ENCODE measurements around the gene TMED7. TPM values are rescaled to one million over a fixed set of nuclear protein-coding genes. Genes with fewer than 3 reads are reported as not detected.

Gene TMED7
- total RNA-seq, 1 donor = 151 TPM

DNA sequence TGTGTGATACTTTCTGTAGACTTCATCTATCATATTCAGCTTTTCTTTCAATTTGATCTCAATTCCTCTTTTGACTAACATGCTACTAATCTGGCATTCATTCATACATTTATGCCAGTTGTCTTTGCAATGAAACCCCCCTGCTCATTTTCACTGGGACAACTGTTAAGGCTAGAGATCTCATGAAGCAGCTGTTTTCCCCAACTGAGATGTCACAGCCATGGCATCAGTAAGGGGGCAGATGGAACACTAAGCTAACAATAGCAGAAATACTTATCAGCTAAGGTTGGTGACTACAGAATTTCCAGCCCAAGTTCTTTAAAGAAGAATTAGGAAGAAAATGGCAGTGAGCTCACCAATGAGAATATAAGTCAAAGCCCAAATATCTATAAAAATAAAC lies 9.4 kb downstream of the TMED7 start:
- H3K27me3 ChIP-seq (ENCODE audit: insufficient read depth, low read length) = no peaks in the 10 kb centered on the region
- H3K9me3 ChIP-seq (ENCODE audit: low read depth, low read length) = no peaks in the 10 kb centered on the region
- H3K4me1 ChIP-seq (ENCODE audit: insufficient read depth, low read length) = no peaks in the 10 kb centered on the region
- no peak overlapping the region for H3K4me3 ChIP-seq (ENCODE audit: insufficient read depth, low read length)
- H3K27ac ChIP-seq (ENCODE audit: low read depth, low read length) = no peak overlapping the region
- peaks cover 42% of the 10 kb centered on the region for H3K36me3 ChIP-seq (ENCODE audit: insufficient read depth, low read length)
- no peak overlapping the region for H2AFZ ChIP-seq (ENCODE audit: low read length)
- no peak for DNase-seq (ENCODE audit: insufficient read length, low spot score, missing footprints)
- peaks cover 56% of the 10 kb centered on the region for H3K79me2 ChIP-seq (ENCODE audit: insufficient read depth, low read length)
- no peak overlapping the region for H3K4me2 ChIP-seq (ENCODE audit: insufficient read depth, low read length)
- H4K20me1 ChIP-seq (ENCODE audit: insufficient read depth, low read length) = peaks cover 5% of the 10 kb centered on the region
- TF ChIP-seq, protein P1, sequence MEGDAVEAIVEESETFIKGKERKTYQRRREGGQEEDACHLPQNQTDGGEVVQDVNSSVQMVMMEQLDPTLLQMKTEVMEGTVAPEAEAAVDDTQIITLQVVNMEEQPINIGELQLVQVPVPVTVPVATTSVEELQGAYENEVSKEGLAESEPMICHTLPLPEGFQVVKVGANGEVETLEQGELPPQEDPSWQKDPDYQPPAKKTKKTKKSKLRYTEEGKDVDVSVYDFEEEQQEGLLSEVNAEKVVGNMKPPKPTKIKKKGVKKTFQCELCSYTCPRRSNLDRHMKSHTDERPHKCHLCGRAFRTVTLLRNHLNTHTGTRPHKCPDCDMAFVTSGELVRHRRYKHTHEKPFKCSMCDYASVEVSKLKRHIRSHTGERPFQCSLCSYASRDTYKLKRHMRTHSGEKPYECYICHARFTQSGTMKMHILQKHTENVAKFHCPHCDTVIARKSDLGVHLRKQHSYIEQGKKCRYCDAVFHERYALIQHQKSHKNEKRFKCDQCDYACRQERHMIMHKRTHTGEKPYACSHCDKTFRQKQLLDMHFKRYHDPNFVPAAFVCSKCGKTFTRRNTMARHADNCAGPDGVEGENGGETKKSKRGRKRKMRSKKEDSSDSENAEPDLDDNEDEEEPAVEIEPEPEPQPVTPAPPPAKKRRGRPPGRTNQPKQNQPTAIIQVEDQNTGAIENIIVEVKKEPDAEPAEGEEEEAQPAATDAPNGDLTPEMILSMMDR (IDR thresholded peaks at IDR 0.05; ENCODE audit: extremely low read depth, low read depth, low read length) = no peak

- no peak overlapping the region for H3K4me3 ChIP-seq (ENCODE audit: insufficient read depth, low read length)
- DNase-seq (ENCODE audit: insufficient read length, low spot score, missing footprints) = no peak
- H3K4me1 ChIP-seq (ENCODE audit: insufficient read depth, low read length) = no peaks in the 10 kb centered on the region
- H3K27ac ChIP-seq (ENCODE audit: low read depth, low read length) = no peak overlapping the region
- H3K36me3 ChIP-seq (ENCODE audit: insufficient read depth, low read length) = peaks cover 23% of the 10 kb centered on the region
- no peak overlapping the region for H3K4me2 ChIP-seq (ENCODE audit: insufficient read depth, low read length)
- no peak overlapping the region for H2AFZ ChIP-seq (ENCODE audit: low read length)
- no peaks in the 10 kb centered on the region for H3K27me3 ChIP-seq (ENCODE audit: insufficient read depth, low read length)
- no peaks in the 10 kb centered on the region for H3K9me3 ChIP-seq (ENCODE audit: low read depth, low read length)
- H4K20me1 ChIP-seq (ENCODE audit: insufficient read depth, low read length) = no peaks in the 10 kb centered on the region
- TF ChIP-seq, protein P1 (IDR thresholded peaks at IDR 0.05; ENCODE audit: extremely low read depth, low read depth, low read length) = no peak
- peaks cover 41% of the 10 kb centered on the region for H3K79me2 ChIP-seq (ENCODE audit: insufficient read depth, low read length)
Observed at GRCh38 chr5:115611873-115612272, 14.0 kb downstream of the TMED7 start.

GRCh38 chr5:115607935-115608334 lies 17.9 kb downstream of the TMED7 start:
- peaks cover 5% of the 10 kb centered on the region for H3K36me3 ChIP-seq (ENCODE audit: insufficient read depth, low read length)
- H3K4me1 ChIP-seq (ENCODE audit: insufficient read depth, low read length) = peaks cover 3% of the 10 kb centered on the region
- H3K4me2 ChIP-seq (ENCODE audit: insufficient read depth, low read length) = no peak overlapping the region
- no peak for DNase-seq (ENCODE audit: insufficient read length, low spot score, missing footprints)
- H4K20me1 ChIP-seq (ENCODE audit: insufficient read depth, low read length) = no peaks in the 10 kb centered on the region
- no peak overlapping the region for H3K27ac ChIP-seq (ENCODE audit: low read depth, low read length)
- H3K4me3 ChIP-seq (ENCODE audit: insufficient read depth, low read length) = no peak overlapping the region
- peaks cover 26% of the 10 kb centered on the region for H3K79me2 ChIP-seq (ENCODE audit: insufficient read depth, low read length)
- no peaks in the 10 kb centered on the region for H3K27me3 ChIP-seq (ENCODE audit: insufficient read depth, low read length)
- no peak overlapping the region for H2AFZ ChIP-seq (ENCODE audit: low read length)
- TF ChIP-seq, protein P1 (IDR thresholded peaks at IDR 0.05; ENCODE audit: extremely low read depth, low read depth, low read length) = no peak
- H3K9me3 ChIP-seq (ENCODE audit: low read depth, low read length) = no peaks in the 10 kb centered on the region

DNA sequence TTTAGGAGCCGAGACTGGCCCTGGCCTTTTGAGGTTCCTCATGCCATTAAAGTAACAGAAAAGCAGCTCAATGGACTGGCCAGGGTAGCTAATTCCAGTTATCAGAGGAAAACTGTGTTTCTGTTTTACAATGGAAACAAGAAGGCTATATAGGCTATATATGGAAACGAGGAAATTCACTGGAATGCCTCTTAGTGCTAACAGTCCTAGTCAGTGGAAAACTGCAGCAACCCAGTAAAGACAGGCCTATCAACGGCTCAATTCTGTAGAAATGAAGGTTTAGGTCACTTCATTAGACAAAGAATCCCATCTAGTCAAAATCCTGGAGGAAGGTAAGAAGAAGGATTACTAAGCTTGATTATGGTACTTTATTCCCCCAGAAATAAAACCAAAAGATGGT lies 20.4 kb downstream of the TMED7 start:
- peaks cover 19% of the 10 kb centered on the region for H3K4me1 ChIP-seq (ENCODE audit: insufficient read depth, low read length)
- peaks cover 33% of the 10 kb centered on the region for H3K79me2 ChIP-seq (ENCODE audit: insufficient read depth, low read length)
- peaks cover 5% of the 10 kb centered on the region for H3K36me3 ChIP-seq (ENCODE audit: insufficient read depth, low read length)
- TF ChIP-seq, protein P1 (IDR thresholded peaks at IDR 0.05; ENCODE audit: extremely low read depth, low read depth, low read length) = no peak
- no peak overlapping the region for H3K27ac ChIP-seq (ENCODE audit: low read depth, low read length)
- H3K27me3 ChIP-seq (ENCODE audit: insufficient read depth, low read length) = no peaks in the 10 kb centered on the region
- no peak for DNase-seq (ENCODE audit: insufficient read length, low spot score, missing footprints)
- H3K4me2 ChIP-seq (ENCODE audit: insufficient read depth, low read length) = no peak overlapping the region
- H2AFZ ChIP-seq (ENCODE audit: low read length) = no peak overlapping the region
- peaks cover 3% of the 10 kb centered on the region for H4K20me1 ChIP-seq (ENCODE audit: insufficient read depth, low read length)
- H3K9me3 ChIP-seq (ENCODE audit: low read depth, low read length) = no peaks in the 10 kb centered on the region
- H3K4me3 ChIP-seq (ENCODE audit: insufficient read depth, low read length) = no peak overlapping the region

Measured in osteoblast (primary cell).